Activated naive CD4-positive, alpha-beta T cell (primary cell): ENCODE data around the gene MACF1.
"Not testable (repeated sequence)": the region's sequence is repeated elsewhere in the genome, so short reads cannot be mapped to it uniquely, and the experiment has no call there.

ENCODE experiments used
- DNase-seq, 4 experiments: peaks; one replicate each; lab custom pipeline; 2025; lab: John Stamatoyannopoulos, UW

MACF1 gene

DNA sequence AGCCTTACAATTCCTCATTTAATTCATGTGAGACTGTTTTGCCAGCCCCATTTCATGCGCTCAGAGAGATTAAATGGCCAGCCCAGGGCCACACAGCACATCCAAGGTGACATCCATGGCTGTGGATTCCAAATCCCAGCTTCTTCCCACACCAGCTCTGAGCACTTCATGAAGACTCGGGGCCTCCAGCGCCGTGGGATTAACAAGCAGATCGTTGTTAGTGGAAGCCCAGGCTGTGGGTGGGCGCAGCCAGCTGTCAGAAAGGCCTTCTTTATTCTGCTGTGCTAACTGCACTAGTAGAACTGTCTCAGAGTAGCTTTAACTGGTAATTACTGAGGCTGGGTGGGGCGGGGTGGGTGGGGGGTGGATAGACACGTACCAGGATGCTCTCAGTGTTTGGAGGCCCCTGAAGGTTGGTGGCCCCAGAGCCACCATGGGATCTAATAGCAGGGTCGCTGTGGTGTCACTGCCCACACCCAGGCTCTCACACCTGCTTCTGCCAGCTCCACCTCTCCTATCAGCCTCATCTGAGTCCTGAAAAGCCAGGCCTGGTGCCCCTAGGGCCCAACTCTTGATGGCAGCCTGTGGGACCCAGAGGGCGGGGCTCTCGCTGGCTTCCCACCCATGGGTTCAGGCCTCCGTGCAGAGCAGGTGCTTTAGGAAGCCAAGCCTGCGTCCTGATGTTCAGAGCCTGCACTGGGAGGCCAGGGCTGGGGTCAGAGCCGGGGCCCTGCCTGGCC is 290.3 kb downstream of the MACF1 start:
- no peak for DNase-seq

DNA sequence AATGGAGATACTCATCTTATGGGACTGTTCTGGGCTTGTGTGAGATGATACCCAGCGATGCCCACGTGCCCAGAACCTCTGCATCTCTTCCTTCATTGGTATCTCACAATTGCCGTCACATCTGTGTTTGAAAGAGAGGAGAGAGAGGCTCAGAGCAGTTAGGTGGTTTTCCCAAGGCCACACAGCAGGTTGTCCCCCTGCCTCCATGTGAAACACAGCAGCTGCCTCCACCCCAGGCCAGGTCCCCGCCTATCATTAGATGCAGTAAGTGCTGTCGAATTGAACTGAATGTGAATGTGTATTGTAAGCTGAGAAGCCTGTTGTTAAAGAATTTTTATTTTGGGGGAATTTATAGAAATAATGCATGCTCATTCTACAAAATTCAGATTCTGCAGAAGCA is 292.0 kb downstream of the MACF1 start:
- DNase-seq: not testable (repeated sequence)

DNA sequence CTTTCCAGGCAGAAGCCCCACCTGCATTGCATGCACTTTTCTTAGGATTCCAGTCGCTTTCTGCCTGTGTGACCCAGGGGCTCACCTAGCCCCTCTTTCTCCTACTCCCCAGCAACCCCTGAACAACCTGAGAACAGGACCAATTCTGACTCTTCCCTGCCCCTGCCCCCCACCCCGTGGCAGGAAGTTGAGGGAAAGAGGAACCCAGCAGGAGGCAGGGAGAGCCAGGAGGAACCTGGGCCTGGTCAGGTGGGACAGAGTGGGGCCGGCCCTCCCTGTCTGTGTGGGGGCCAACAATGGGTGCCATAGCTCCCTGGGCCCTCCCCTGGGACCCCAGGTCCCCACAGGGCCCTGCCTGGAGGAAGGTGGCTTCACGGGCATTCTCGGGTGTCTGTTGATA is 293.1 kb downstream of the MACF1 start:
- DNase-seq: no peak

DNA sequence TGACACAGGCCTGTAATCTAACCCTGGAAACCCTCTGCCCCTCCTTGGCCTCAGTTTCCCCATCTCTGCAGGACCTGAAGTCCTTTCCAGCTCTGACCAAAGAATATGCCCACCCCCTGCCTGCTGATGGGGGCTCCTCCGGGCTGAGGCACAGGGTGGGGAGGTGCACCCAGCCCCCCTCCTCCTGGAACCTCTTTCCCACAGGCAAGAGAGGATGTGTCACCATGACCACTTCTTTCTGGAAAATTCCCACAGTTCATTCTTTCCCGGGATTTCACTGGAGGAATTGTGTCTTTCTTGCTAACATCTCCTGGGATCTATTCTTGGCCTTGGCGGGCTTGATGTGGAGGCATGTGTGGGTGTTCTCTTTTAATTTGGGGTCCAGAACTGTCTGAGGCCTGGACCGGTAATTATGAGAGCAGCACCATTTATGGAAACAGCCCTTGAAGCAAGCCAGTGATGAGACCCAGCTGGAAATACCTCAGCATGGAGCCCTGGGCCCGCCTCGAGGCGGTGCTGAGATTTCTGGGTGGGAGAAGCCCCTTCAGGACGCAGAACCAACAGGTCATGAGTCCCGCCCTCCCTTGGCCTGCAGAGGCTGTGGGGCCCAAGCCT is 293.7 kb downstream of the MACF1 start:
- not testable (repeated sequence) for DNase-seq

DNA sequence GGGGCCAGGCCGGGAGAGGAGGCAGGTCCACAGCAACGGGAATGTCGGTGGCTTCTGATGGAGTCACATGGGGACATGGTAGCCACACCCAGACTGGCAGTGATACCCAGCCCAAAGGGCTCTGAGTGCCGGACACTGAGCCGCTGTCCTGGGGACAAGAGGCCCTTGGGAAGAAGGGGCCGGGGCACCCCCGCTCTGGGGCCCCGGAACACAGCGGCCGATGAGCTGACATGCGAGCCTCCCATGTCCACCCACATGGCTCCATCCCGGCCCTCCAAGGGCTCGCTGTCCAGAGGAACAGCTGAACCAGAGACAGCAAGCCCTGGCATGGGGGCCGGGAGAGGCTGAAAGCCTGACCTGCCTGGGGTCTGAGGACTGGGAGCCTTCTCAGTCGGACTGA is 294.3 kb downstream of the MACF1 start:
- not testable (repeated sequence) for DNase-seq

DNA sequence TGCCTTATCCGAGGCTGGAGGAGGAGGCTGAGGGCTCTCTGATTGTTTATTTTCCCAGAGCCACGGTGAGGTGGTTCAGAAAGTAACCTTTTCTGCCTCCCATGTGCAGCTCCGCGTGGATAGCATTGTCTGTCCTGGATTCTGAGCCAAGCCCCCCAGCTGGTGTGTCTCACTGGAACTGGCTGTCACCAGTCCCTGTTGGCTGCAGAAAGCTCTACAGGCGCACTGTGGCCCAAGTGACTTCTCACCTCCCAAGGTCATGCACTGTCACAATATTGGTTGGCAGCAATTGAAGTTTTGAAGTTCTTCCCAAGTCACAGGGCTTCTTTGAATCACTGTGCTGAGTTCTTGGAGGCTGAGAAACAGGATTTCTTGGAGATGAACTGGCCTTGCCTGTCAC is 295.2 kb downstream of the MACF1 start:
- DNase-seq: no peak

DNA sequence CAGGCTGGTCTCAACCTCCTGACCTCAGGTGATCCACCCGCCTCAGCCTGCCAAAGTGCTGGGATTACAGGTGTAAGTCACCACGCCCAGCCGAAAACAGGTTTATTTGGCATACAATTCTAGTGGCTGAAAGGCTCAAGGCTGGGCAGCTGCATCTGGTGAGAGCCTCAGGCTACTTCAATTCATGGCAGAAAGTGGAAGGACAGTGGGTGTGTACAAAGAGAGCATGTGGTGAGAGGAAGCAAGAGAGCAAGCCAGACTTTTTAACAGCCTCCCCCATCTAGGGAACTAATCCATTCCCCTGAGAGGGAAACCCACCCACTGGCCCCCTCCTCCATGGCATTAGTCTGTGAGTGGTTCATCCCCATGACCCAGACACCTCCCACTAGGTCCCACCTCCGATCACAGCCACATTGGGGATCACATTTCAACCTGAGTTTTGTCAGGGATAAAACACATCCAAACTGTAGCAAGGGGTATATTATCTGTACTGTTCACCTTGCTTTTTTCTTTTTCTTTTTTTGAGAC is 296.4 kb downstream of the MACF1 start:
- DNase-seq: no peak

DNA sequence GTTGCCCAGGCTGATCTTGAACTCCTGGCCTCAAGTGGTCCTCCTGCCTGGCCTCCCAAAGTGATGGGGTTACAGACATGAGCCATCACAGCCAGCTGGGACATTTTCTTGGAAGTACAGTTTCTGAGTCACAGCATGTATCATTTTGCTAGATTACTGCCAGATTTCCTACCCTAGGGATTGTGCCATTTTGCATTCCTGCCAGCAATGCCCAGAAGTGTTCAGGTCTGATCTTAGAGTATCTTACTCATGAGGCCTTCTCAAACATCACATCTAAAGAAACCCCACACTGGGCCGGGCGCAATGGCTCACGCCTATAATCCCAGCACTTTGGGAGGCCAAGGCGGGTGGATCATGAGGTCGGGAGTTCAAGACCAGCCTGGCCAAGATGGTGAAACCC is 297.2 kb downstream of the MACF1 start:
- DNase-seq: no peak

DNA sequence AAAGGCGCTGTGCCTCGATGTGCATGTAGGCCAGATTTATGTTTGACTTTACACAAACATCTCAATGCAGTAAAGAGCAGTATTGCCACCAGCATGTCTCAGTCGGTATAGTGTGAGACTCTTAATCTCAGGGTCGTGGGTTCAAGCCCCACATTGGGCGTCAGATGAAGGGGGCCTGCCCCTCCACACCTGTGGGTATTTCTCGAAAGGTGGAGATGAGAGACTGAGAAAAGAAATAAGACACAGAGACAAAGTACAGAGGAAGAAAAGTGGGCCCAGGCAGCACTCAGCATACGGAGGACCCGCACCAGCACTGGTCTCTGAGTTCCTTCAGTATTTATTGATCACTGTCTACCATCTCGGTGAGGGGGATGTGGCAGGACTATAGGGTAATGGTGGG is 299.9 kb downstream of the MACF1 start:
- not testable (repeated sequence) for DNase-seq

DNA sequence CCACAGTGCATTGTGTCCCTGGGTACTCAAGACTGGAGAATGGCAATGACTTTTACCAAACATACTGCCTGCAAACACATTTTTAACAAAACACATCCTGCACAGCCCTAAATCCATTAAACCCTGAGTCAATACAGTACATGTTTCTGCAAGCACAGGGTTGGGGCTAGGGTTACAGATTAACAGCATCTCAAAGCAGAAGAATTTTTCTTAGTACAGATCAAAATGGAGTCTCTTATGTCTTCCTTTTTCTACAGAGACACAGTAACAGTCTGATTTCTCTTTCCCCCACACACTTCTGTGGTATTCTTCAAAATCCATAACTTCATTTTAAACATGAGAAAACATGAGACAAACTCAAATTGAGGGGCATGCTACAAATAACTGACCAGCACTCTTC is 300.8 kb downstream of the MACF1 start:
- no peak for DNase-seq

DNA sequence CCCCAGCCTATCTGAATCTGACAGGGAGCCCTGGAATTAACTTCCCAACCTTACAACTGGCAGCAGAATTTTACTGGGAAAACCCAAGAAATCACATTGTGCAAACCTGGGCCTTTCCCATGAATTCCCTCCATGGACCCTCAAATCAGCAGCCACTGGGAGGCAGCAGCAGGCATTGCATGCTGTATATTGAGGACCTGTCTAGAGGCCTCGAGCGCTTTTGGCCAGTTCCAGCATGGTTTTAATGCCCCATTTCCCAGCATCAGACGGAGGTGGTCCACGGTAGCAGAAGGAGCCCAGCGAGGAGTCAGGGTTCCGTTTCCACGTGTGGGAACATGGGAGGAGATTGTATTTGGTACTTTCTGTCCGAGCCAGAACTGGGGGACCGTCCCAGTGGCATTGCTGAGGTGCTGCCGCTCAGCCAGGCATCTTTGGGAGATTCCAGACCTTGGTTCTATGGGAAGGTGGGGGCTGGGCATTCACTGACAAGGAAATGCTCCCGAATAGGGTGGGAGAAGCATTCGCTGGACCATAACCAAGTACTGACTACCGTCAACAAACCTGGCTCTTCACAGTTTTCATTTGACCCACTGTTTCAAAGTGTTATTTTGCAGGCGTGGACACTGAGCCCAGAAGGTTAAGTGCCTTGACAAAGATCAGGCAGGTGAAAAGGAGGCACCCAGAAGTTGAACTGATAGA is 302.9 kb downstream of the MACF1 start:
- no peak for DNase-seq

DNA sequence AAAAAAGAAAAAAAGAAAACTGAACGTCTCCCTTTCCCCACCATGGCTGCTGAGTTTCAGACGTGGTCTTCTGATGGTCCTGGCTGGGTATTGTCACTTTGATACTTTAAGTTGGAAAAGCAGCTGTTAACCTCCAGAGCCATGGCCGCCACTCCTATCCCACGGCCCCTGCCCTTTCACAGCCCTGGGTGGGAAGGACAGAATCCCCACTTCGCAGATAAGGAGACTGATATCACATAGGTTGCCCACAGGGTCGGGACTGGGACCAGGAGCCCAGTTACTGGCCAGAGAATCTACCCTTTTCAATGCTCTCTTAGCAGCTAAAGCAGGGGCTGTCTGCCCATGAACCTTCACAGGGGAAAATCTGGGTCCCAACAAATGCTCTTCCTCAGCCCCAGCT is 303.8 kb downstream of the MACF1 start:
- no peak for DNase-seq

DNA sequence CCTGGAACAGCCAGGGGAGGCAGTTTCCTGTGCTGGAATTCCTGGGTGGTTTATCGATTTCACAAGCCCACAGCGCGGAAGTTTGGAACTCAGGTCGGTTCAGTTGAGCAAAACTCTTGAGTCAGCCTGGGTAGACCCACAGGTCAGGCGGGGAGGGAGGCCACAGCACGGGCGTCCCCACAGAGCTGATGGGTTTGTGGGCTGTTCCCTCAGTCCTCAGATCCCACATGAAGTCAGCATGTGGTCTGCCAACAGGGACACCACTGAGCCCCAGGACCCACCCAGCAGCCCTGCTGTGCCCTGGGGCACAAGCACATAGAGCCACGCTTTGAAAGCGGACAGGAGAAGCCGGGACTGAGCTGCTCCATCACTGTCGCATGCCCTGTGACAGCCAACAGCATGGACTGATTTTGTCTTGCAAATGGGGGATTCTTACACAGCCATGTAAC is 304.4 kb downstream of the MACF1 start:
- no peak for DNase-seq

DNA sequence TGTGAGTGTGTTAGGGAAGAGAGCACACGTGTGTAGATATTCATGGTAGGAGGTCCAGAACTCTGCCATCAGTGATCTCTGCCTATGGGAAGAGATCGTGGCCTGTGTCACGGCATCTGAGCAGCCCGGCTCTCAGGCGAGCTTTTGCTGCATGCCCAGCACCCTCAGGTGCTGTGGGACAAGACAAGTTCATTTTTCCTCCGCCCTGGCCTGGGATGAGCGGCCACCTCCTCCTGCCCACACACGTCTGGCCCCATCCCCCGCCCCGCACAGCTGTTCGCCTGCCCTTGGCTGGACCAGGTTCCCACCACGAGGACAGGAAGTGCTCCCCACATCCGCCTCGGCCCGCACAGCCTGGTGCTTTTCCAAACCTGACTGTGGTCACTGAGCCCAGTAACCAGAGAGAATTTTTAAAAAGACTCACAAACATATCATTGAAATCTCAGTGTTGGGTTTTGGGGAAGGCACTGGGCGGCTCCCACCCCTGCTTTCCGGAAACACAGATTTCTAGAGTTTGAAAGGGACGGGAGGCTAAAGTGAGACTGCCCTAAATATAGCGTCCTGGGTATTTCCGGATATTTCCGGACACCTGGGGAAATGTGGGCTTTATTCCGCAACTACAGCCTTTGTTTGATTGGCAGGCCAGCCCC is 305.0 kb downstream of the MACF1 start:
- no peak for DNase-seq

DNA sequence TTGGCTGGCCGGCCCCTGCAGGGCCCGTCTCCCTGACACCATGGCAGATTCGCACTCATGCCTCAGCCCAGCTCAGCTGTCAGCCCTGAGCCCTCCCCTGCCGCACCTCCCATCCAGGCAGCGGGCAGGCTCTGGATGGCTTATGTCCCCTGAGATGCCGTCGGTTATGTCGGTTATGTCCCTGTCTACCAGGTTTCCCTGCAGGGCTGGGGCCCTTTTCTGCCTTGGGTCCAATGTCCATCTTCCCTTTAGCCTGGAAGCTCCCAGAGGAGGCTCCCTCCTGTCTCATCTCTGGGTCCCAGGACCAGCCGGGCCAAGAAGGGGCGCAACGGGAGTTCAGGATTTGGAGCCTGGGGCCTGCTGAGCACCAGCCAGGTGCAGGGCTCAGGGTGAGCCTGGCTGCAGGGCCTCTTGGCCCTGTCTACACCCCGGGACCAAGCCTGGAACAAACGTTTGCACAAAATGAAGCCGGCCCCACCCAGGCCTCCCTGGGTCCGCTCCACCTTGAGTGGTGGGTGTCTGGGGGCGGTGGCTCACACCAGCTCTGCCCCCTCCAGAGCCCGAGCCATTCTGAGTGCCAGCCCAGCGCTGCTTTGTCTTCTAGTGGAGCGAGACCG is 306.2 kb downstream of the MACF1 start:
- not testable (repeated sequence) for DNase-seq

DNA sequence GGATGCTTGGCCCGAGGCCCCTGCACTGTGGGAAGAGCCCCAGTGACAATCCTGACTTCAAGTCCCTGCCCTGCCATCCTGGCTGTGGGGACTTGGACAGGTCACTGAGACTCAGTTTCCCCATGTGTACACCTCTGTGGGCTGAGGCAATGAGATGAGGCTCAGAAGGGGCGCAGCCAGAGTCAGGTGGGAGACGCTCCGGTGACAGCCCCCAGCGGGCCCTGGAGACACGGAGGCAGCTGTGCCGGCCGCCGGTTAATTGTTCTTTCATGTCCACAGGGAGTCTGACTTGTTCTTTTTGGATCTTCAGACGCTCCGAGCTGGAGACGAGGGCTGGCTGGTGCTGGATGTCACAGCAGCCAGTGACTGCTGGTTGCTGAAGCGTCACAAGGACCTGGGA is 307.0 kb downstream of the MACF1 start:
- not testable (repeated sequence) for DNase-seq

DNA sequence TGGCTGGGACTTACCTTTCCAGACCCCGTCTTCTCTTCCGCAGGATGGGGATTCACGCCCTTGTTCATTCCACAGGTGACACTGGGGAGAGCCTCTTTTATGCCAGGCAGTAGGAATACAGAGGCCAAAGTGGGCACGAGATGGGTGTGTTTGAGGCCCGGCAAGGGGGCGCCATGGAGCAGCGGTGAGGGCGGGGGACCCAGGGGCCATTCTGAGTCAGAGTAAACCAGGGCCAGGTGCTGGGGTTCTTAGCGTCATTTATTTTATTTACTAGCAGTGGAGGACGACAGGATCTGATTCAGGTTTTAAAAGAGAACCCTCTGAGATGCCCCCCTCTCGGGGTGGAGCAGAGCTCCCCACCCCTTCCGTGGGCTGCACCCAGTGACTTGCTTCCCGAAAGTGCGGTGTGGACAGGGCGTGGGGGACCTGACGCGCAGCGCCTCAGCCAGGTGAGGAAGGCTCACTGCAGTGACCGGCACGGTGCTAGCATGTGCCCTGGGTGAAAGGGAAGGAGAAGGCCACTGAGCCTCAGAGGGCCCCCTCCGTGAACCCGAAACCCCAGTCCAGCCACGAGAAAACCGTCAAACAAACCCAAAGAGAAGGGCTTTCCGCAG is 307.8 kb downstream of the MACF1 start:
- not testable (repeated sequence) for DNase-seq

DNA sequence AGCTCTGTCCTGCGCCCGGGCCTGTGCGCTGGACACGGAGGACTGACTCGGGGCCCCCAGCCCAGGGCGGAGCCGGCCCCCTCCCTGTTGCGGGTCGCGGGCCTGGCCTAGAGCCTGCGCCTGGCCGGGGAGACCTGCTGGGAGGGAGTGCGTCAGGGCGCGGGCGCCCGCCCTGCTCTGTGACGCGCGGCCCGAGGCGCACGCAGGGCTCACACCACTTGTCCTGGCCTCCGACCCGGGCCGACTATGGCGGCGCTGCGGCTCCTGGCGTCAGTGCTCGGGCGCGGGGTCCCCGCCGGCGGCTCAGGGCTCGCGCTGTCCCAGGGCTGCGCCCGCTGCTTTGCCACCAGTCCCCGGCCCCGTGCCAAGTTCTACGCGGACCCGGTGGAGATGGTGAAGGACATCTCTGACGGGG is 310.2 kb downstream of the MACF1 start:
- DNase-seq: not testable (repeated sequence)

DNA sequence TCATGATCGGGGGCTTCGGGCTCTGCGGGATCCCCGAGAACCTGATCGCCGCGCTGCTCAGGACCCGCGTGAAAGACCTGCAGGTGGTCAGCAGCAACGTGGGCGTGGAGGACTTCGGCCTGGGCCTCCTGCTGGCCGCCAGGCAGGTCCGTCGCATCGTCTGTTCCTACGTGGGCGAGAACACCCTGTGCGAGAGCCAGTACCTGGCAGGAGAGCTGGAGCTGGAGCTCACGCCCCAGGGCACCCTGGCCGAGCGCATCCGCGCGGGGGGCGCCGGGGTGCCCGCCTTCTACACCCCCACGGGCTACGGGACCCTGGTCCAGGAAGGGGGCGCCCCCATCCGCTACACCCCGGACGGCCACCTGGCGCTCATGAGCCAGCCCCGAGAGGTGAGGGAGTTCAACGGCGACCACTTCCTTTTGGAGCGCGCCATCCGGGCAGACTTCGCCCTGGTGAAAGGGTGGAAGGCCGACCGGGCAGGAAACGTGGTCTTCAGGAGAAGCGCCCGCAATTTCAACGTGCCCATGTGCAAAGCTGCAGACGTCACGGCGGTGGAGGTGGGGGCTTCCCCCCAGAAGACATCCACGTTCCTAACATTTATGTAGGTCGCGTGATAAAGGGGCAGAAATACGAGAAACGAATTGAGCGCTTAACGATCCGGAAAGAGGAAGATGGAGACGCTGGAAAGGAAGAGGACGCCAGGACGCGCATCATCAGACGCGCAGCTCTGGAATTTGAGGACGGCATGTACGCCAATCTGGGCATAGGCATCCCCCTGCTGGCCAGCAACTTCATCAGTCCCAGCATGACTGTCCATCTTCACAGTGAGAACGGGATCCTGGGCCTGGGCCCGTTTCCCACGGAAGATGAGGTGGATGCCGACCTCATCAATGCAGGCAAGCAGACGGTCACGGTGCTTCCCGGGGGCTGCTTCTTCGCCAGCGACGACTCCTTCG is 310.9 kb downstream of the MACF1 start:
- not testable (repeated sequence) for DNase-seq

DNA sequence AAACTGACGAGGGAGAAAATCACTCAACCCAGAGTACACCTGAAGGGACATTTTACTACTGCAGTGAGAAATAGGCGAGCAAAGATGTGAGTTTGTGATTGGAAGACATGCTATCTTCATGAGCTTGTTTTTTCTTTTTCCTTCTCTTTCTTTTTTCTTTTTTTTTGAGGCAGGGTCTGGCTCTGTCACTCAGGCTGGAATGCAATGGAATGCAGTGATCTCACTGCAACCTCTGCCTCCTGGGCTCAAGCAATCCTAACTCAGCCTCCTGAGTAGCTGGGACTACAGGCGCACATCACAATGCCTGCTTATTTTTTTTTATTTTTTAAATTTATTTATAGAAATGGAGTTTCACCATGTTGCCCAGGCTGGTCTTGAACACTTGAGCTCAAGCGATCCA is 312.3 kb downstream of the MACF1 start:
- not testable (repeated sequence) for DNase-seq
